OCI-LY3 (cell line): ENCODE data around the gene URB1.

Source experiments
- CTCF ChIP-seq: fragments of 200-600, 300-600 bp; sonication (generic); IDR thresholded peaks from 2 replicates; pipeline ENCODE4 v1.5.1; 2014; ENCODE audit warnings: antibody characterized with exemption, low read length, low read depth
- EZH2phosphoT487 ChIP-seq: fragments of 200-600 bp; shearing (Covaris generic); IDR thresholded peaks from 2 replicates; pipeline ENCODE4 v1.6.1; 2018; ENCODE audit warnings: antibody characterized with exemption, mixed run types, low read depth

- no peak for TF ChIP-seq CTCF
- TF ChIP-seq EZH2phosphoT487 = no peak
Measured at GRCh38 chr21:32350211-32350980, 42.4 kb downstream of the URB1 start.
